Measurements from ENCODE around the gene NTHL1.

- TF ChIP-seq CTCF (conservative IDR thresholded peaks at IDR 0.05 in 1 of 2, IDR thresholded peaks at IDR 0.05 in 1 of 2; ENCODE audit: low read depth in 1 of 2, low read length in 2 of 2) (no peak), EZH2 (IDR thresholded peaks at IDR 0.05; ENCODE audit: low read length, missing control alignments) (no peak)
Observed at GRCh38 chr16:2093793-2094192, 46.2 kb upstream of the NTHL1 start.
